Brain microvascular endothelial cell (primary cell): Measurements from ENCODE around the gene DESI1.

Experiments
- DNase-seq: peaks from one replicate; pipeline ENCODE4 v3.0.0-alpha.2; 2020
- H3K27ac ChIP-seq: fragments of 250-450 bp; sonication (Bioruptor Pico); 2 replicates; pipeline ENCODE4 v1.5.1; 2020; ENCODE audit warnings: mild to moderate bottlenecking, moderate library complexity
- H3K27me3 ChIP-seq: fragments of 250-450 bp; sonication (Bioruptor Pico); replicated peaks from 2 replicates; pipeline ENCODE4 v1.5.1; 2020; ENCODE audit warnings: mild to moderate bottlenecking
- H3K36me3 ChIP-seq: fragments of 250-450 bp; sonication (Bioruptor Pico); replicated peaks from 2 replicates; pipeline ENCODE4 v1.5.1; 2020; ENCODE audit warnings: mild to moderate bottlenecking
- H3K4me3 ChIP-seq: 2 replicates; pipeline ENCODE4 v1.5.1; 2011; ENCODE audit warnings: low read depth, mild to moderate bottlenecking, control low read depth, low read length, moderate library complexity
- in situ Hi-C: cut with HindIII; loops from 2 replicates; pipeline ENCODE4 v1.10.0; 2017; ENCODE audit warnings: low sequenced_read_pairs, low pct_ligation_motif_present
- TF ChIP-seq, protein P1 (sequence below): IDR thresholded peaks from 2 replicates; pipeline ENCODE4 v1.5.1; 2011; ENCODE audit warnings: low read depth, mild to moderate bottlenecking, moderate library complexity, low read length, control low read depth, inconsistent platforms; ENCODE audit errors: missing control alignments

The DESI1 gene

DNA sequence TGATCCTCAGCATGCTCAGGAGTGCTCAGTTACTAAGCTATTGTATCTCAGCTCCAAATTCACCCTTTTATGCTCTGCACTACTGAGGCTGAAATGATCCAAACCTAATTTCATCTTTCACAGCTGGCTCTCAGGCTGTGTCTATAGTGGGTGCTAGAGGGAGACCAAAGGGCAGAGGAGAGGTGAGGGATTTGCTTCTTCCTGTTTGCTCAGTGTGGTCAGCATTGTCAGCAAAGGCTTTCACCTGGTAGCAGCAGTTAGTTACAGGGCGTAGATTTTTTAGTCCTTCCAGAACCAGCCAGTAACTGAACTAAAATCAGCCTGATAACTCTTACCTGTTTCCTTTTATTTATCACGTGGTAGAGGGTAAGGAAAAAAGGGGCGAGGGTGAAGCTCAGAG lies 33.5 kb upstream of the DESI1 start:
- no peaks in the 10 kb centered on the region for H3K27me3 ChIP-seq
- DNase-seq, result no peak
- TF ChIP-seq, protein P1, sequence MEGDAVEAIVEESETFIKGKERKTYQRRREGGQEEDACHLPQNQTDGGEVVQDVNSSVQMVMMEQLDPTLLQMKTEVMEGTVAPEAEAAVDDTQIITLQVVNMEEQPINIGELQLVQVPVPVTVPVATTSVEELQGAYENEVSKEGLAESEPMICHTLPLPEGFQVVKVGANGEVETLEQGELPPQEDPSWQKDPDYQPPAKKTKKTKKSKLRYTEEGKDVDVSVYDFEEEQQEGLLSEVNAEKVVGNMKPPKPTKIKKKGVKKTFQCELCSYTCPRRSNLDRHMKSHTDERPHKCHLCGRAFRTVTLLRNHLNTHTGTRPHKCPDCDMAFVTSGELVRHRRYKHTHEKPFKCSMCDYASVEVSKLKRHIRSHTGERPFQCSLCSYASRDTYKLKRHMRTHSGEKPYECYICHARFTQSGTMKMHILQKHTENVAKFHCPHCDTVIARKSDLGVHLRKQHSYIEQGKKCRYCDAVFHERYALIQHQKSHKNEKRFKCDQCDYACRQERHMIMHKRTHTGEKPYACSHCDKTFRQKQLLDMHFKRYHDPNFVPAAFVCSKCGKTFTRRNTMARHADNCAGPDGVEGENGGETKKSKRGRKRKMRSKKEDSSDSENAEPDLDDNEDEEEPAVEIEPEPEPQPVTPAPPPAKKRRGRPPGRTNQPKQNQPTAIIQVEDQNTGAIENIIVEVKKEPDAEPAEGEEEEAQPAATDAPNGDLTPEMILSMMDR, result no peak
- in situ Hi-C loops, result no loop called here
- peaks cover 85% of the 10 kb centered on the region for H3K36me3 ChIP-seq
- no peak overlapping the region for H3K27ac ChIP-seq
- H3K4me3 ChIP-seq, result no peak overlapping the region

DNA sequence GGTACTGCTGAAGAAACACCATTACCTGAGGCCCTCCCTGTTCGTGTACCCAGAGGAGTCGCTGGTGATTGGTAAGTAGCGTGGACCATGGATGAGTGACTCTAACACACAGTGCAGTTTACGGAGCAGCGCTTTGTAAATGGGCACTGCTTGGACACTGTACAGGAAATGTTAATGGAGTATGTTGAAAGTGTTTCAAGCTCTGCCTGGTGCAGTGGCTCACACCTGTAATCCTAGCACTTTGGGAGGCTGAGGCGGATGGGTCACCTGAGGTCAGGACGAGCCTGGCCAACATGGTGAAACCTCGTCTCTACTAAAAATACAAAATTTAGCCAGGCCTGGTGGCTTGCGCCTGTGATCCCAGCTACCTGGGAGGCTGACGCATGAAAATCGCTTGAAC lies 30.0 kb upstream of the DESI1 start:
- TF ChIP-seq, protein P1, result no peak
- no peak for DNase-seq
- Histone ChIP-seq H3K4me3 (no peak overlapping the region), H3K27ac (no peak overlapping the region), H3K27me3 (no peaks in the 10 kb centered on the region), H3K36me3 (peaks cover 81% of the 10 kb centered on the region)
- in situ Hi-C loops, result no loop called here

DNA sequence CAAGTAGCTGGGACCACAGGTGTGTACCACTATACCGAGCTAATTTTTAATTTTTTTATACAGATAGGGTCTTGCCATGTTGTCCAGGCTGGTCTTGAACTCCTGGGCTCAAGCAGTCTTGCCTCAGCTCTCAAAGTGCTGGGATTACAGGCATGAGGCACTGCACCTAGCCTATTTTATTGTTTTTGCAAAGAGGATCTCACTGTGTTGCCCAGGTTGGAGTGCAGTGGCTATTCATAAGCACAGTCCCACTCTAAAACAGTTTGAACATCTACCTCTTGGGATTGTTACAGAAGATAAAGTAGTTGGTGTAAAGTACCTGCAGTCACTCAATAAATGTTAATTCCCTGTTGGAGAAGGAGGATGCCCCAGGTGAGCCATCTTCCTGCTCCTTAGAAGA lies 29.4 kb upstream of the DESI1 start:
- TF ChIP-seq, protein P1, result no peak
- DNase-seq, result no peak
- Histone ChIP-seq H3K4me3 (no peak overlapping the region), H3K27me3 (no peaks in the 10 kb centered on the region), H3K36me3 (peaks cover 81% of the 10 kb centered on the region), H3K27ac (no peak overlapping the region)
- in situ Hi-C loops, result no loop called here

DNA sequence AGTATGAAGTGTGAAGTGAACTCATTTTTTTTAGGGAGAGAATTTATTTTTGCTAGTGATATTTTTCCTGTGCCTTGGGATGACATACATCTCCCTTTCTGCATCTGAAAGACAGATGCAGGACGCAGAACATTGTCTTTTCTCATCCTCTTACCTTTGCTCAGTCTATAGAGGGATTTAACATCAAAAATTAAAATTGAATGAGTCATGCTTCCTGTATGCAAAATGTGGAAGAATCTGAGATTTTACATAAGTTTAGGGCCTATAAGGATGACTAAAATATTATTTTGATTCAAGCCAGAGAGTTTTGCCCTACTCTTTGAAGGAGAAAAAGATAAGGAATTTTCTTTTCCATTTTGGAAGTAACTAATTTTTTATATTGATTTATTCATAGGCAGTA lies 27.6 kb upstream of the DESI1 start:
- H3K27me3 ChIP-seq, result no peaks in the 10 kb centered on the region
- no peak overlapping the region for H3K4me3 ChIP-seq
- TF ChIP-seq, protein P1, result no peak
- no peak for DNase-seq
- in situ Hi-C loops, result no loop called here
- H3K36me3 ChIP-seq, result peaks cover 74% of the 10 kb centered on the region
- no peak overlapping the region for H3K27ac ChIP-seq

DNA sequence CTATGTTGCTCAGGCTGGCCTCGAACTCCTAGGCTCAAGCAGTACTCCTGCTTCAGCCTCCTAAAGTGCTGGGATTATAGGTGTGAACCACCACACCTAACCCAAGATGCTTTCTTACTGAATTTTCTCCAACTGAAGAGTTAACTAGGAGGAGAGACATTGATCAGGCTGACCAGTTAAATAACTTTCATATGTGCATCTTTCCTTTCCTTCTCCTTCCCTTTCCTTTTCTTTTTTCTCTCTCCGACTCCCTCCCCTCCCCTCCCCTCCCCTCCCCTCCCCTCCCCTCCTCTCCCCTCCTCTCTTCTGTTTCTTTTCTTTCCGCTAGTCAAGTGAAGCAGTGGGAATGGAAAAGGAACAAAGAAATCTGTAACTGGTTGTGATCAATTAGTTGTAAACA lies 26.9 kb upstream of the DESI1 start:
- Histone ChIP-seq H3K4me3 (no peak overlapping the region), H3K27ac (no peak overlapping the region), H3K36me3 (peaks cover 74% of the 10 kb centered on the region), H3K27me3 (no peaks in the 10 kb centered on the region)
- DNase-seq, result no peak
- TF ChIP-seq, protein P1, result no peak
- in situ Hi-C loops, result no loop called here

DNA sequence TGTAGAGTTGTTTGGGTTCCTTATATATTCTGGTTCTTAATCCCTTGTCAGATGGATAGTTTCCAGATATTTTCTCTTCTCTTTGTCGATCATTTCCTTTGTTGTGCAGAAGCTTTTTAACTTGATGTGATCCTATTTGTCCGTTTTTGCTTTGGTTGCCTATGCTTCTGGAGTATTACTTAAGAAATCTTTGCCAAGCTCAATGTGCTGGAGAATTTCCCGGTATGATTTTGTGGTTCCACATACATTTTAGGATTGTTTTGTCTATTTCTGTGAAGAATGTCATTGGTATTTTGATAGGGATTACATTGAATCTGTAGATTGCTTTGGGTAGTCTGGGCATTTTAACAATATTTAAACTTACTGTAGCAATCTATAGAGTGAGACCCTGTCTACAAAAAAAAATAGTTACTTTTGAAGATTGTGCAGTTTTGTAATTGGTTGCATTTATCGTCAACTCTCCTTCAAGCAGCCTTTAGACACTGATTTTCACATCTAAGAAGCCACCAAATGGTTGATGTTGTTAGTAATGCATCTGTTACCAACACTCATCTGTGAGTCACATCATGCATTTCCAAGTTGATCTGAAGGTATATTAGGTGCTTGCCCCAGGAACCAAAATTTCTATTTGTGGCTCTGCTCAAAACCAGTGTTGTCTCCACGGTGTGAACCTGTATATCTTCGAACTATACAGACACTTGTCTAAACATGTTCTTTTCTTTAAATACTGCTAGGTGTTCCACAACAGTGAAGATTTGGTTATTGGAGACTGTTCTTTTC lies 21.7 kb upstream of the DESI1 start:
- Histone ChIP-seq H3K27ac (no peak overlapping the region), H3K27me3 (no peaks in the 10 kb centered on the region), H3K36me3 (peaks cover 72% of the 10 kb centered on the region), H3K4me3 (no peak overlapping the region)
- TF ChIP-seq, protein P1, result no peak
- in situ Hi-C loops, result no loop called here
- DNase-seq, result no peak
